Measurements from ENCODE around the gene TRIM41.

Gene TRIM41

DNA sequence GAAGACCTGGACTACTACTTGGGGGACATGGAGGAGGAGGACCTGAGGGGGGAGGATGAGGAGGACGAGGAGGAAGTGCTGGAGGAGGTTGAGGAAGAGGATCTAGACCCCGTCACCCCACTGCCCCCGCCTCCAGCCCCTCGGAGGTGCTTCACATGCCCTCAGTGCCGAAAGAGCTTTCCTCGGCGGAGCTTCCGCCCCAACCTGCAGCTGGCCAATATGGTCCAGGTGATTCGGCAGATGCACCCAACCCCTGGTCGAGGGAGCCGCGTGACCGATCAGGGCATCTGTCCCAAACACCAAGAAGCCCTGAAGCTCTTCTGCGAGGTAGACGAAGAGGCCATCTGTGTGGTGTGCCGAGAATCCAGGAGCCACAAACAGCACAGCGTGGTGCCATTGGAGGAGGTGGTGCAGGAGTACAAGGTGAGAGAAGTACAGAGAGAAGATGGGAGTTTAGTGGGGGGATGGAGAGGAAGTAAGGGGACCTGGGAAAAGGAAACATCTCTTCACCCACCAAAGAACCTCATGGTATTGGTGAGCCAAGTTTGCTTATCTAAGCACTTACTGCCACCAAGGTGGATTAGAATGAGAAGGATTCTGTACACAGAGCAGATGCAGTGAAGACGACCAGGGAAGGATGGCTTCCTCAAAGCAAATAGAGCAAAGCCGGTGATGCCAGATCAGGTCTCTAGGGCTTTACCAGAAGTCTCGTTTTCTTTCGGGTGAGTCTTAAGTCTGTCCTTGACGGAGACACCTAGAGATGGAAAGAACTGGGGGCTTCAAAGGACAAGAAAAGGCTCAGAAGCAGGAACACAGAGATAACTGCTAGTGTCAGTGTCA is 1.5 kb downstream of the TRIM41 start:
- H3K4me3 ChIP-seq (ENCODE audit: control insufficient read depth, low read depth, low read length): peak overlapping the region; percentile 93
- TF ChIP-seq, protein P1, sequence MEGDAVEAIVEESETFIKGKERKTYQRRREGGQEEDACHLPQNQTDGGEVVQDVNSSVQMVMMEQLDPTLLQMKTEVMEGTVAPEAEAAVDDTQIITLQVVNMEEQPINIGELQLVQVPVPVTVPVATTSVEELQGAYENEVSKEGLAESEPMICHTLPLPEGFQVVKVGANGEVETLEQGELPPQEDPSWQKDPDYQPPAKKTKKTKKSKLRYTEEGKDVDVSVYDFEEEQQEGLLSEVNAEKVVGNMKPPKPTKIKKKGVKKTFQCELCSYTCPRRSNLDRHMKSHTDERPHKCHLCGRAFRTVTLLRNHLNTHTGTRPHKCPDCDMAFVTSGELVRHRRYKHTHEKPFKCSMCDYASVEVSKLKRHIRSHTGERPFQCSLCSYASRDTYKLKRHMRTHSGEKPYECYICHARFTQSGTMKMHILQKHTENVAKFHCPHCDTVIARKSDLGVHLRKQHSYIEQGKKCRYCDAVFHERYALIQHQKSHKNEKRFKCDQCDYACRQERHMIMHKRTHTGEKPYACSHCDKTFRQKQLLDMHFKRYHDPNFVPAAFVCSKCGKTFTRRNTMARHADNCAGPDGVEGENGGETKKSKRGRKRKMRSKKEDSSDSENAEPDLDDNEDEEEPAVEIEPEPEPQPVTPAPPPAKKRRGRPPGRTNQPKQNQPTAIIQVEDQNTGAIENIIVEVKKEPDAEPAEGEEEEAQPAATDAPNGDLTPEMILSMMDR (IDR thresholded peaks at IDR 0.05; ENCODE audit: control insufficient read depth, insufficient read depth, low read depth, low read length, missing control alignments): no peak
- no peak for DNase-seq (ENCODE audit: low read depth)

DNA sequence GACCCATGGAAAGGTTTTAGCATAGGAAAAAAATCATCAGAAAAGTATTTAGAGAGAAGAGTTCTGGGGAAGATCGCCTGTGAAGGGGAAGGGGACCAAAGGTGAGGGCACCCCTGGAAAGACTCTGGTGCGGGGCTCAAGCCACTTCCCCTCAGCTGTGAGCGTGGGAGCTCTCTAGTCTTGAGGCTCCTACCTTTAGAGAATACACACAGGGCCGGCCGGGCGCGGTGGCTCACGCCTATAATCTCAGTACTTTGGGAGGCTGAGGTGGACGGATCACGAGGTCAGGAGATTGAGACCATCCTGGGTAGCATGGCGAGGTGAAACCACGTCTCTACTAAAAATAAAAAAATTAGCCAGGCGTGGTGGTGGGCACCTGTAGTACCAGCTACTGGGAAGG is 6.9 kb downstream of the TRIM41 start:
- TF ChIP-seq, protein P1 (IDR thresholded peaks at IDR 0.05; ENCODE audit: control insufficient read depth, insufficient read depth, low read depth, low read length, missing control alignments): no peak
- DNase-seq (ENCODE audit: low read depth): no peak
- H3K4me3 ChIP-seq (ENCODE audit: control insufficient read depth, low read depth, low read length): no peak overlapping the region

- TF ChIP-seq, protein P1 (IDR thresholded peaks at IDR 0.05; ENCODE audit: control insufficient read depth, insufficient read depth, low read depth, low read length, missing control alignments): no peak
- no peak for DNase-seq (ENCODE audit: low read depth)
- H3K4me3 ChIP-seq (ENCODE audit: control insufficient read depth, low read depth, low read length): no peak overlapping the region
Measured at GRCh38 chr5:181230551-181230950, 7.5 kb downstream of the TRIM41 start.

- H3K4me3 ChIP-seq (ENCODE audit: control insufficient read depth, low read depth, low read length): no peak overlapping the region
- no peak for DNase-seq (ENCODE audit: low read depth)
- TF ChIP-seq, protein P1 (IDR thresholded peaks at IDR 0.05; ENCODE audit: control insufficient read depth, insufficient read depth, low read depth, low read length, missing control alignments): no peak
Measured at GRCh38 chr5:181231432-181231831, 8.4 kb downstream of the TRIM41 start.

DNA sequence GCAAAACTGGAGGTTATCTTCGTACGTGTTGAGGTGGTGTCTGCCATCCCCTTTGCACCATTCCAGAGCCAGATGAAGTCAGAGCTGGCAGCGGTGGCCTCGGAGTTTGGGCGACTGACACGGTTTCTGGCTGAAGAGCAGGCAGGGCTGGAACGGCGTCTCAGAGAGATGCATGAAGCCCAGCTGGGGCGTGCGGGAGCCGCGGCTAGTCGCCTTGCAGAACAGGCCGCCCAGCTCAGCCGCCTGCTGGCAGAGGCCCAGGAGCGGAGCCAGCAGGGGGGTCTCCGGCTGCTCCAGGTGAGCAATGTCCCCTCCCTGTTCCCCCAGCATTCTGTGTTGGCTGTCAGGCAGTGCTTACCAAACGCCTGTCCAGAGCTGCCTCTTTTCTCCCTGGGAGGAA is 9.5 kb downstream of the TRIM41 start:
- DNase-seq (ENCODE audit: low read depth): no peak
- TF ChIP-seq, protein P1 (IDR thresholded peaks at IDR 0.05; ENCODE audit: control insufficient read depth, insufficient read depth, low read depth, low read length, missing control alignments): no peak
- no peak overlapping the region for H3K4me3 ChIP-seq (ENCODE audit: control insufficient read depth, low read depth, low read length)

DNA sequence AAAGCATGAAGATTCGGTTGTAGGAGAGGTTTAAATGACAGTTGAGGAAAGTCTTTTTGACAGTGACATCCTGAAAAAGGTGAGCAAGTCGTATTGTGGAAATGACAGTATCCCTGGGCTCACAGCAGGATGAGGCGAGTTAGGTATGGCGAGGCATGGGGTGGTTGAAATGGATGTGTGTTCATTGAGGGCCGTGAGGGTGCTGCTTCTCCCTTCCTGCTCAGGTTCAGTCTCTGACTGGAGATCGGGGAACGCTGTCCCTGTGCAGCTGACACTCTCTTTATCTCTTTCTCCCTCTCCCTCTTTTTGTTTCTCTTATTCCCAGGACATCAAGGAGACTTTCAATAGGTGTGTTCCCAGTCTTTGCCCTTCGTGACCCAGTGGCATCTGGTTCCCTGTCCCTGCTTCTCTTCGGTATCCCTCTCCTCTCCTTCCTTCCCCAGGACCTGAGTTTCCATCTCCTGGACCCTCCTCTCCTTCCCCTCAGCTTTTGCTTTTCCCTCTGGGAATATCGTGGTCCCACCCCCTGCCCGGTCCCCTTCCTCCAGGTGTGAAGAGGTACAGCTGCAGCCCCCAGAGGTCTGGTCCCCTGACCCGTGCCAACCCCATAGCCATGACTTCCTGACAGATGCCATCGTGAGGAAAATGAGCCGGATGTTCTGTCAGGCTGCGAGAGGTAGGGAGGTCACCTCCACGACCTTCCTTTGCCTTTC is 10.2 kb downstream of the TRIM41 start:
- H3K4me3 ChIP-seq (ENCODE audit: control insufficient read depth, low read depth, low read length): no peak overlapping the region
- TF ChIP-seq, protein P1 (IDR thresholded peaks at IDR 0.05; ENCODE audit: control insufficient read depth, insufficient read depth, low read depth, low read length, missing control alignments): no peak
- no peak for DNase-seq (ENCODE audit: low read depth)

All from AG09309 (cell line).